H9 (cell line): ENCODE measurements around the gene COL19A1. TPM values are rescaled to one million over a fixed set of nuclear protein-coding genes. Genes with fewer than 3 reads are reported as not detected.

ENCODE experiments used
- DNase-seq: peaks from one replicate; pipeline ENCODE4 v3.0.0-alpha.2; 2017
- H2AFZ ChIP-seq: one replicate; pipeline ENCODE4 v1.6.1; 2013; ENCODE audit warnings: mild to moderate bottlenecking, low read length, control low read depth, moderate library complexity
- H2AK5ac ChIP-seq: 2 replicates; pipeline ENCODE4 v1.6.1; 2013; ENCODE audit warnings: low read length, control low read depth, mixed read lengths; ENCODE audit not compliant: insufficient read length
- H2BK120ac ChIP-seq: one replicate; pipeline ENCODE4 v1.6.1; 2013; ENCODE audit warnings: low read depth, mild to moderate bottlenecking, low read length, control low read depth, inconsistent platforms; ENCODE audit not compliant: poor library complexity, severe bottlenecking
- H2BK12ac ChIP-seq: 2 replicates; pipeline ENCODE4 v1.6.1; 2013; ENCODE audit warnings: low read length, control low read depth, mixed read lengths, low read depth; ENCODE audit not compliant: insufficient read length
- H2BK15ac ChIP-seq: 2 replicates; pipeline ENCODE4 v1.6.1; 2013; ENCODE audit warnings: low read depth, low read length, control low read depth
- H2BK20ac ChIP-seq: one replicate; pipeline ENCODE4 v1.6.1; 2013; ENCODE audit warnings: low read depth, mild to moderate bottlenecking, low read length, control low read depth, inconsistent platforms; ENCODE audit not compliant: poor library complexity, severe bottlenecking
- H2BK5ac ChIP-seq: 2 replicates; pipeline ENCODE4 v1.6.1; 2013; ENCODE audit warnings: low read length, control low read depth, mixed read lengths; ENCODE audit not compliant: insufficient read length
- H3K14ac ChIP-seq: 2 replicates; pipeline ENCODE4 v1.6.1; 2013; ENCODE audit warnings: low read length, control low read depth; ENCODE audit not compliant: insufficient read depth
- H3K18ac ChIP-seq: 2 replicates; pipeline ENCODE4 v1.6.1; 2013; ENCODE audit warnings: low read depth, mild to moderate bottlenecking, mixed read lengths, low read length, control low read depth; ENCODE audit not compliant: insufficient read length
- H3K23ac ChIP-seq: 2 replicates; pipeline ENCODE4 v1.6.1; 2013; ENCODE audit warnings: low read length, control low read depth, mixed read lengths, low read depth; ENCODE audit not compliant: insufficient read length
- H3K23me2 ChIP-seq: 2 replicates; pipeline ENCODE4 v1.6.1; 2013; ENCODE audit warnings: low read depth, mild to moderate bottlenecking, mixed read lengths, low read length, control low read depth; ENCODE audit not compliant: insufficient read length, poor library complexity, severe bottlenecking
- H3K27ac ChIP-seq: 2 replicates; pipeline ENCODE4 v1.5.1; 2013; ENCODE audit warnings: low read length, control low read depth, mixed read lengths, low read depth; ENCODE audit not compliant: insufficient read length
- H3K27me3 ChIP-seq: 2 replicates; pipeline ENCODE4 v1.6.1; 2013; ENCODE audit warnings: low read length, control low read depth, inconsistent platforms; ENCODE audit not compliant: insufficient read depth
- H3K4ac ChIP-seq: 2 replicates; pipeline ENCODE4 v1.6.1; 2013; ENCODE audit warnings: low read depth, mild to moderate bottlenecking, control low read depth, inconsistent platforms, low read length, moderate library complexity
- H3K4me1 ChIP-seq: 2 replicates; pipeline ENCODE4 v1.6.1; 2013; ENCODE audit warnings: low read length, control low read depth, inconsistent platforms; ENCODE audit not compliant: insufficient read depth
- H3K4me2 ChIP-seq: 2 replicates; pipeline ENCODE4 v1.6.1; 2013; ENCODE audit warnings: low read length, control low read depth, mixed read lengths; ENCODE audit not compliant: insufficient read length, insufficient read depth
- H3K56ac ChIP-seq: 2 replicates; pipeline ENCODE4 v1.6.1; 2013; ENCODE audit warnings: low read depth, mild to moderate bottlenecking, mixed read lengths, low read length, control low read depth; ENCODE audit not compliant: insufficient read length
- H3K79me1 ChIP-seq: 2 replicates; pipeline ENCODE4 v1.6.1; 2013; ENCODE audit warnings: low read depth, mild to moderate bottlenecking, moderate library complexity, low read length, control low read depth, inconsistent platforms; ENCODE audit not compliant: insufficient read depth, poor library complexity, severe bottlenecking
- H3K79me2 ChIP-seq: 2 replicates; pipeline ENCODE4 v1.6.1; 2013; ENCODE audit warnings: low read length, control low read depth, inconsistent platforms; ENCODE audit not compliant: insufficient read depth
- H3K9ac ChIP-seq: 2 replicates; pipeline ENCODE4 v1.6.1; 2013; ENCODE audit warnings: low read length, control low read depth, mixed read lengths; ENCODE audit not compliant: insufficient read length; ENCODE audit errors: extremely low read depth
- H3K9me3 ChIP-seq: one replicate; pipeline ENCODE4 v1.6.1; 2013; ENCODE audit warnings: low read depth, low read length, inconsistent platforms; ENCODE audit not compliant: control insufficient read depth
- H3T11ph ChIP-seq: one replicate; pipeline ENCODE4 v1.6.1; 2013; ENCODE audit warnings: mild to moderate bottlenecking, low read length, control low read depth, inconsistent platforms
- H4K20me1 ChIP-seq: one replicate; pipeline ENCODE4 v1.6.1; 2013; ENCODE audit not compliant: control insufficient read depth, insufficient read length, insufficient read depth
- H4K5ac ChIP-seq: 2 replicates; pipeline ENCODE4 v1.6.1; 2013; ENCODE audit warnings: low read depth, mild to moderate bottlenecking, mixed read lengths, low read length, control low read depth; ENCODE audit not compliant: insufficient read length
- H4K8ac ChIP-seq: replicated peaks from 2 replicates; pipeline ENCODE4 v1.6.1; 2013; ENCODE audit warnings: low read length, control low read depth, mixed read lengths, low read depth; ENCODE audit not compliant: insufficient read length
- H4K91ac ChIP-seq: 2 replicates; pipeline ENCODE4 v1.6.1; 2013; ENCODE audit warnings: low read depth, mild to moderate bottlenecking, moderate library complexity, mixed read lengths, low read length, control low read depth; ENCODE audit not compliant: insufficient read length
- H3K27ac Mint-ChIP-seq, 3 experiments: 2 replicates in 2 of 3; 3 replicates in 1 of 3; pipeline ENCODE4 v1.8.0; 2020 to 2021; ENCODE audit warnings: mixed read lengths in 3 of 3, mild to moderate bottlenecking in 1 of 3, moderate library complexity in 1 of 3
- H3K27me3 Mint-ChIP-seq: 2 replicates; pipeline ENCODE4 v1.8.0; 2021; ENCODE audit warnings: low read depth, mild to moderate bottlenecking, moderate library complexity, mixed read lengths
- H3K36me3 Mint-ChIP-seq, 3 experiments: 2 replicates in 2 of 3; 3 replicates in 1 of 3; pipeline ENCODE4 v1.8.0; 2020 to 2021; ENCODE audit warnings: low read depth in 3 of 3, mixed read lengths in 3 of 3; ENCODE audit not compliant: insufficient read depth in 1 of 3
- H3K4me1 Mint-ChIP-seq, 2 experiments: 2 replicates each; pipeline ENCODE4 v1.8.0; 2020; ENCODE audit warnings: mixed read lengths in 2 of 2
- H3K4me3 Mint-ChIP-seq, 2 experiments: 2 replicates in 1 of 2; 3 replicates in 1 of 2; pipeline ENCODE4 v1.8.0; 2020 to 2021; ENCODE audit warnings: mild to moderate bottlenecking in 2 of 2, mixed read lengths in 2 of 2, moderate library complexity in 1 of 2
- H3K9me3 Mint-ChIP-seq, 2 experiments: 2 replicates in 1 of 2; 3 replicates in 1 of 2; pipeline ENCODE4 v1.8.0; 2020; ENCODE audit warnings: mild to moderate bottlenecking in 2 of 2, mixed read lengths in 2 of 2, moderate library complexity in 1 of 2
- CTCF ChIP-seq: fragments of 200-600 bp; sonication (generic); conservative IDR thresholded peaks from 3 replicates; pipeline ENCODE4 v1.8.0; 2021; ENCODE audit warnings: antibody characterized with exemption, mild to moderate bottlenecking
- WGBS: extraction: QIAGEN DNeasy Blood & Tissue Kit; methylation state at CpG from one replicate; pipeline ENCODE4 v1.1.7; 2013; ENCODE audit warnings: missing lambda C conversion rate, low lambda C conversion rate, mixed read lengths; ENCODE audit not compliant: insufficient read length; ENCODE audit errors: extremely low coverage; 5-methylcytosine and 5-hydroxymethylcytosine counted together
- total RNA-seq: library from RNA; stranded (reverse); gene quantifications from 2 replicates; pipeline ENCODE4 v1.2.1, GENCODE V29; 2021

COL19A1 gene
- total RNA-seq, 1 experiment from 2014 or later: not detected

DNA sequence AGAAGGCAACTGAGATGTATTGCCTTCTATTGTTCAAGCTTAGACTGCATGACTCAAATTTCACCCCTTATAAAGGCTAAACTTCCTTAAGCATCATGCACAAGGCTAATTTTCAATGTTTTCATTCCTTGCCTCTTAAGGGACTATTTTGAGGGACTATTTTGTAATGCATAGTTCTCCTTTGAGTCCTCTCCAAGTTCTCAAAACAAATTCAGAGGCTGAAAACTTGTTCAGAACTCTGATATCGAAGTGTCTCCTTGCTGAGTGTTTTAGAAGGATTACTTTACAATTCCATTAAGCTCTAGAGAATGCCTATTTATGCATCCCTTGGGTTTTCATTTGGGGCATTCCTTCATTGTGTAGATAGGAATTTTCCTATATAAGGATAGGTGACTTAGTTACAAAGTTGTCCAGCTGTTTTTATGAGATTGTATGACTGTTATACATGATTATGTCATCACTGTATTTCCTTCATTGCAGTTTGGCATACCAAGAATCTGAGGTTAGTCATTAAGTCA is 41.7 kb downstream of the COL19A1 start:
- H3K23me2 ChIP-seq: no peaks in the 10 kb centered on the region
- H3K4ac ChIP-seq: no peak overlapping the region
- no peak overlapping the region for H3K27ac ChIP-seq
- H3K4me2 ChIP-seq: no peak overlapping the region
- H4K20me1 ChIP-seq: no peaks in the 10 kb centered on the region
- no peak for TF ChIP-seq CTCF
- no peak overlapping the region for H3K4me3 Mint-ChIP-seq
- no peak overlapping the region for H3K27ac Mint-ChIP-seq
- no peaks in the 10 kb centered on the region for H3K79me2 ChIP-seq
- no peak overlapping the region for H3K23ac ChIP-seq
- no peak overlapping the region for H3T11ph ChIP-seq
- H3K36me3 Mint-ChIP-seq: no peaks in the 10 kb centered on the region
- no peaks in the 10 kb centered on the region for H3K9me3 ChIP-seq
- H4K8ac ChIP-seq: no peak overlapping the region
- H3K9ac ChIP-seq: no peak overlapping the region
- no peak overlapping the region for H3K18ac ChIP-seq
- no peak overlapping the region for H2BK120ac ChIP-seq
- no peak for DNase-seq
- H2AFZ ChIP-seq: no peak overlapping the region
- H3K4me1 Mint-ChIP-seq: no peaks in the 10 kb centered on the region
- H3K9me3 Mint-ChIP-seq: no peaks in the 10 kb centered on the region
- H3K27me3 Mint-ChIP-seq: no peaks in the 10 kb centered on the region
- H2BK12ac ChIP-seq: no peak overlapping the region
- H3K4me1 ChIP-seq: no peaks in the 10 kb centered on the region
- H2BK15ac ChIP-seq: no peak overlapping the region
- no peaks in the 10 kb centered on the region for H3K27me3 ChIP-seq
- no peak overlapping the region for H3K56ac ChIP-seq
- H3K14ac ChIP-seq: no peak overlapping the region
- no peak overlapping the region for H4K5ac ChIP-seq
- no peak overlapping the region for H4K91ac ChIP-seq
- WGBS: no CpG with 5 or more reads among the region's 1 CpG
- no peak overlapping the region for H2AK5ac ChIP-seq
- H3K79me1 ChIP-seq: no peaks in the 10 kb centered on the region
- no peak overlapping the region for H2BK5ac ChIP-seq
- no peak overlapping the region for H2BK20ac ChIP-seq
